GM18499 (cell line): ENCODE results near the gene MARF1.
"Not testable (repeated sequence)": the region's sequence is repeated elsewhere in the genome, so short reads cannot be mapped to it uniquely, and the experiment has no call there.

ENCODE experiments used
- ATAC-seq: cut with Tn5 transposase; IDR thresholded peaks from one replicate; pipeline ENCODE4 v1.9.1; 2021; ENCODE audit warnings: moderate number of reproducible peaks; ENCODE audit not compliant: insufficient read depth, unreplicated experiment

Gene MARF1

DNA sequence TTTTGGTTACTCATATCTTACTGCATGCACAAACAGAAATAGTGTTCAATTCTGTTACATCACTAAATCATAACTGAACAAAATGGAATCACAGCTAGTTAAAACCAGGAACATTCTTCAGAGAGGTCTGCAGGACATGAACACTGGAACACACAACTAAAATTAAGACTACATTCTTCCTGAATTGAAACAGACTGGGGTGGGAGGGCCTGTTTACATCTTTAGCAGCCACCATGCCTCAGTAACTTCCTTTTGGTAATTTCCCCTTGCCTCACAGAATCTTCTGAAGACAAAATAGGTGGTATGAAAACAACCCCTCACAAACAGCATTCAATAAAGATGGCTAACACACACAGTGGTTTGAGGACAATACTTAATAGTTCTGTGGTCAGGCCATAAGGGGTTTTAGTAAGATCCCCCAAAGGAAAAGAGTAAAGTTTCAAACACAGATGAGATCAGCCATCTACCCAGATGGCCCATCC, 6.5 kb downstream of the MARF1 start:
- no peak for ATAC-seq

- ATAC-seq, result no peak
Observed at GRCh38 chr16:15635926-15636325, 7.0 kb downstream of the MARF1 start.

DNA sequence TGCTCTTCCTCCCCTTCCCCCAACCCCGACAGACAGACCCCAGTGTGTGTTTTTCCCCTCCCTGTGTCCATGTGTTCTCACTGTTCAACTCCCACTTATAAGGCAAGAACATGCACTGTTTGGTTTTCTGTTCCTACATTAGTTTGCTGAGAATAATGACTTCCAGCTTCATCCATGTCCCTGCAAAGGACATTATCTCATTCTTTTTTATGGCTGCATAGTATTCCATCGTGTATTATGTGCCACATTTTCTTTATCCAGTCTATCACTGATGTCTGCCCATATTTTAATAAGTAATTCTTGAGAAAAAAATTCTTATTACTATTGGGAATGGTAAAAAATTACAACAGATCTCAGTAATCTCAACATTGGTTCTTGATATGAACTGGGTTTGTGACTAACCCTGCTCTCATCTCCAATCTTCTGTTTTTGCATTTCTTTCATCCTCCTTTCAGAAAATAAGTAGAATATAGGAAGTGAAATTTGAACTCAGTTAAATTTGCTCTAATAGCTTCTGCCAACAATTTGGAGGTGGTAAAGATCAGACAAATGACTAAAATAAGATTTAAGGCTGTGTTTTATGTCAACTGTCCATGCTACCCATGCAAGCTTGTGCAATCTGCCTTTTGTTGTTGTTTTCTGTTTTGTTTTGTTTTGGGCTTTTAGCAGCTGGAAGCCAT, 11.1 kb downstream of the MARF1 start:
- no peak for ATAC-seq

- ATAC-seq, result no peak
Observed at GRCh38 chr16:15621889-15622288, 21.1 kb downstream of the MARF1 start.

- no peak for ATAC-seq
Observed at GRCh38 chr16:15621456-15621855, 21.5 kb downstream of the MARF1 start.

DNA sequence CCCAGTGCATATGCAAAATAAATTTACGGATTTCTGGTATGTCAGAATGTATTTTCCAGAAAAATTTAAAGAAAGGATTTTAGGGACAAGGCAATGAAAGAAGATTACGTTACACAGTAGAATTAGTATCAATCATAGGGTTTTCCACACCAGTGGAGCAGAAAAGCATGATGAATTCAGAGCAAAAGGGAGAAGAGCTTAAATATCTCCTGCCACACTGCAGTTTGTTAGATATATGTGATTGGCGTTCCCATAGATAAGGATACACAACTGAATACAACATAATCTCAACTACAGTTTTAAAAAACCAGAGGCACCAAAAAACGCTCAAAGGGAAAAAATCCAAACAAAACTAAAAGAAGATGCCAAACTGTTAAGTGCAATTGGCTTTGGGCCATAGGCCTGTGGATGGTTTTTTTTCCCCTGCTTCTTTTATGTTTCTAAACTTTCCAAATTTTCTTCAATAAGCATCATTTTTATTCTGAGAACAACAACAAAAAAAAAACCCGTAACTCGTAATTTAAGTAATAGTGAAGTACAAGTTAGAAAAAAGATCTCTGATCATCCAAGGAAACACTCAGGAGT, 22.3 kb downstream of the MARF1 start:
- ATAC-seq, result no peak

GRCh38 chr16:15618392-15618791, 24.6 kb downstream of the MARF1 start:
- ATAC-seq, result no peak

- no peak for ATAC-seq
Observed at GRCh38 chr16:15617901-15618300, 25.1 kb downstream of the MARF1 start.

GRCh38 chr16:15616475-15617165, 26.3 kb downstream of the MARF1 start:
- no peak for ATAC-seq

GRCh38 chr16:15616012-15616411, 26.9 kb downstream of the MARF1 start:
- no peak for ATAC-seq

DNA sequence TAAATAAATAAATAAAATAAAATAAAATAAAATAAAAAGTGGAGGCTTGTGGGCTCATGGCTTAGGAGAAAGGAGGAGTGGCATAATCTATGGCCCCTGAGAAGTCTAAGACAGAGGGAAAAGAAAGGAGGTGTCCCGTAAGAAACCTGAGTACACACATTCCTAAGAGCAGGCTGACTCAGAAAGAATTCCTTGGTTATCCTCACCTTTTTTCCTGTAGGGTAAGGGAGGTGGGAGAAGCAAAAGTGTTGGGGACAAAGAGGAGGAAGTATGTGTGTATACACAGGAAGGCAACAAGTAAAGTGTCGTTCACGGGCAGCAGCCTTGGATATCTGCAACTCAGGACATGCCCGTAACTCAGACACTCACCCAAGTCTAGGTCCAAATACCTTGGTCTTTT, 29.3 kb downstream of the MARF1 start:
- no peak for ATAC-seq

DNA sequence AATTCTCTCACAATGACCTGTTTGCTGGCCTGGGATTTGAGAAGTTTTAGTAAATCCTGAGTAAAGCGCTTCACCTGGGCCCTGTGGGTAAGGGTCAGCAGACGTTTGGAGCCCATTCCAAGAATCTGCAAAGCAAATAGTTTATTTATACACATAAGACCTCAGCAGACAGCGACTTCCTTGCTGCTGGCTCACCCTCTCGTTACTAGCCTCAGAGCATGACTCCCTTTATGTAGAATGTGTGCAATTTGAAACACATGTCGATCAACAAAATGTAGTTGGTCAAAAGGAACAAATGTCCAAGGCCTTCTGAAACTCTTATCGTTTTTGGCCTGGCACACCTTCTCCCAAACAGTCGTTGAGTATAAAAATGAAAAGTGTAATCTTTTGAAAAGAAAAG, 31.3 kb downstream of the MARF1 start:
- ATAC-seq, result no peak

- no peak for ATAC-seq
Observed at GRCh38 chr16:15610369-15610871, 32.5 kb downstream of the MARF1 start.

- no peak for ATAC-seq
Observed at GRCh38 chr16:15609286-15609649, 33.7 kb downstream of the MARF1 start.

GRCh38 chr16:15608398-15609285, 34.3 kb downstream of the MARF1 start:
- ATAC-seq, result no peak

- no peak for ATAC-seq
Observed at GRCh38 chr16:15607700-15608396, 35.1 kb downstream of the MARF1 start.

- not testable (repeated sequence) for ATAC-seq
Observed at GRCh38 chr16:15607221-15607699, 35.7 kb downstream of the MARF1 start.

- no peak for ATAC-seq
Observed at GRCh38 chr16:15606518-15607220, 36.3 kb downstream of the MARF1 start.

DNA sequence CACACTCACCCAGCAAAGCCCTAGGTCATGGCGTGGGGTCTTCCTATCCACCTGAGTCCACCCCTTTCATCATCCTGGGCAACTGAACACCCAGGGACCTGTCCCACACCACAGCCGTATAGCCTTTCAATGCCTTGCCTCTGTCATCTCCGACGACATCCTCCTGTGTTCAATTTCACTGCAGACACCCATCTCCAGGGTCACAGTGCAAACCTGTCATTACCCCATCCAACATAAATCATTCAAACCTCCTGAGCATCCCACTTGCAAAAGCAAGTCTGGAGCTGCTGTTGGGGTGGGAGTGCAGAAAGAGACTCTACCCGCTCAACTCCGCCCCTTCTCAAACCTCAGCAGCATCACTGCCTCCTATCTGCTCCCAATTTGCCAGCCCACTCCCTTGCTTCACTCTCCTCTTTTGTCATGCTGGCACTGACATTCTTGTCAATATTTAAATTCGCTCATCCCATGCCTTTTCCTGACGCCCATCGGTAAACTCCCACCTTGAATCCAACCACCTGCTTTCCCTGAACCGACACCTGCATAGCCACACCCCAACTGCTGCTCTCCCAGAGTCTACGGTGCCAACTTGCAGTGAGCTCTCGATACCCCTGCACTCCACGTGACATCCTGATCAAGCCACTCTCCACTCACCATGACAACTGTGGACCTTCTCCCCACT, 37.0 kb downstream of the MARF1 start:
- ATAC-seq, result no peak
